ENCODE measurements around the gene FOXK1.

FOXK1 gene

GRCh38 chr7:4775250-4775847 is 93.3 kb downstream of the FOXK1 start, which contains the start of gene AP5Z1 (continued):
- TF ChIP-seq ZBTB10 (tag by site-specific recombination; IDR thresholded peaks at IDR 0.05) (peak; percentile 60), SP2 (tag by site-specific recombination; IDR thresholded peaks at IDR 0.05) (peak; percentile 86), ZNF596 (tag by site-specific recombination; IDR thresholded peaks at IDR 0.05) (no peak), PBX3 (CRISPR knock-in tag; IDR thresholded peaks at IDR 0.05) (peak; percentile 77; the same call in 1 of the 2 replicates), KLF9 (tag by site-specific recombination; IDR thresholded peaks at IDR 0.05; ENCODE audit: low read depth) (peak; percentile 39; the same call in 1 of the 2 replicates), ZBTB20 (tag by site-specific recombination; IDR thresholded peaks at IDR 0.05) (peak; percentile 47; the same call in 1 of the 2 replicates)

- ChIA-PET POLR2A (interaction anchor here (0.7 to 2.1 kb wide), 15 partner anchors 8 to 339 kb away, joined by 3 to 15 read pairs (median 4); partner anchors contain the start of gene RBAK), CTCF (interaction anchor here (0.6 to 1.3 kb wide), 5 partner anchors 16 to 455 kb away, joined by 3 read pairs; partner anchors contain the start of gene RADIL)
- peaks cover 4% of the 10 kb centered on the region for H3K4me1 ChIP-seq (ENCODE audit: control insufficient read depth, insufficient read depth, low read length)
- H3K4me3 ChIP-seq (ENCODE audit: low read depth, low read length), result peak overlapping the region; percentile 73
- no peak overlapping the region for H3K27ac ChIP-seq (ENCODE audit: extremely low read depth, low read depth, low read length)
- peaks cover 0 to 11% of the 10 kb centered on the region in 2 experiments; a peak in 2 of 3 replicates for H3K36me3 ChIP-seq (ENCODE audit: control insufficient read depth in 2 of 2, insufficient read depth in 1 of 2, low read length in 2 of 2)
- TF ChIP-seq ZNF335 (tag by site-specific recombination; conservative IDR thresholded peaks at IDR 0.05) (peak; percentile 93), ZNF530 (tag by site-specific recombination; IDR thresholded peaks at IDR 0.05; ENCODE audit: low read depth) (no peak)
- no peaks in the 10 kb centered on the region for H3K9me3 ChIP-seq (ENCODE audit: control insufficient read depth, insufficient read depth, low read depth, low read length)
Measured at GRCh38 chr7:4775848-4776623, 93.9 kb downstream of the FOXK1 start.

- Histone ChIP-seq H3K9me3 (ENCODE audit: control insufficient read depth, insufficient read depth, low read depth, low read length) (no peaks in the 10 kb centered on the region), H3K36me3 (ENCODE audit: control insufficient read depth in 2 of 2, insufficient read depth in 1 of 2, low read length in 2 of 2) (peaks cover 0 to 34% of the 10 kb centered on the region in 2 experiments; a peak in 2 of 3 replicates), H3K4me1 (ENCODE audit: control insufficient read depth, insufficient read depth, low read length) (peaks cover 4% of the 10 kb centered on the region), H3K4me3 (ENCODE audit: low read depth, low read length) (no peak overlapping the region), H3K27ac (ENCODE audit: extremely low read depth, low read depth, low read length) (no peak overlapping the region)
- no peak for TF ChIP-seq ZNF571 (tag by site-specific recombination; IDR thresholded peaks at IDR 0.05)
- no peak for TF ChIP-seq ZNF391 (tag by site-specific recombination; IDR thresholded peaks at IDR 0.05; ENCODE audit: borderline replicate concordance, low read depth)
- no peak for TF ChIP-seq BCL6B (tag by site-specific recombination; IDR thresholded peaks at IDR 0.05)
- TF ChIP-seq ZNF621 (tag by site-specific recombination; IDR thresholded peaks at IDR 0.05), result no peak
- no peak for TF ChIP-seq ZNF169 (tag by site-specific recombination; IDR thresholded peaks at IDR 0.05)
- TF ChIP-seq ZNF449 (tag by site-specific recombination; IDR thresholded peaks at IDR 0.05), result no peak
- TF ChIP-seq ZNF48 (tag by site-specific recombination; IDR thresholded peaks at IDR 0.05), result no peak
- TF ChIP-seq ZEB2 (tag by site-specific recombination; IDR thresholded peaks at IDR 0.05), result no peak
- ChIA-PET CTCF (interaction anchor here (0.7 kb wide), 1 partner anchor 529 kb away, joined by 5 read pairs; no protein-coding TSS in a partner anchor), POLR2A (no interaction called here)
Measured at GRCh38 chr7:4779118-4779517, 97.0 kb downstream of the FOXK1 start.
